ENCODE measurements around the gene SLC41A1. TPM values are rescaled to one million over a fixed set of nuclear protein-coding genes. Genes with fewer than 3 reads are reported as not detected.

SLC41A1 gene
- total RNA-seq, 4 donors from 2014 or later, result 5.1 to 7.0 (median 5.6) TPM

DNA sequence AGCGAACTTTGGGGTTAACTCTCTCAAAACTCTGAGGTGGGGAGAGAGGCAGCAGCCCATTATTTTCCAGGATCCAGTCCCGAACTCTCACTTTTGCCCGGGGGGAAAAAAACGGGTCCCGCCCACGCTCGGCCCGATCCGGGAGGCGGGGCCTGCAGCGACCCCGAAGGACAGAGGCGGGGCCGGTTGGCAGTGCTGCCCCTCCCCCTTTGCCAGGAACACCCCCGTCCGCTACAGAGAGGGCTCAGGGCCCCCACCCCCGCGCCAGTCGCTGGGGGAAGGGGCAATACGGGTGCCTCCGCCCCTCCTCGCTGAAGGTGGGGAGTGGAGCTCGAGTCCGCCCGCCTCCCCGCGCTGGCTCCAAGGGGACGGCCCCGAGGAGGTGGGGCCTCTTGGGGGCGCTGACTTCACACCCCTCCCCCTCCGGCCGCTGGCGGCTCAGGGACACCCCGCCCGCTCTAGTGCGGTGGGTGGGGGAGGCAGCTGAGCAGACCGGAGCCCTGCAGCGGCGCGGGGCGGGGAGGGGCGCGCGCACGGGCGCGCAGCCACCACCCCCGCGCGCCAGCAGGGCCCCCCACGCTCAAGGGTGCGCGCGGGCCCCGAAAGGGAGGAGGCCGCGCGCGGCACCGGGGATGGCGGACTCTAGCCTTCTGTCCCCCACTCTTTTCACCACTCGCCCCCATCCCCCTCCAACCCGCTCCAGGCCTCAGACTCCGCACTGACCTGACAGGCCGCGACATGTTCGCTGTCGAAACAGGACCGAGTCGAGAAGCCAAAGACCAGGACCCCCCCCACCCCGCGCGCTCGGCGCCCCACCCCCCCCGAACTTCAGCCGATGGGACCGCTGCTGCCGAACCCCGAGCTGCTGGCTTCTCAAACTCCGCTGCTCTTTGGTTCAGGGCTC lies 63.5 kb downstream of the SLC41A1 start:
- 0 to 1% methylated on average over 1 to 41 of the region's 81 CpGs for WGBS, 2 donors (ENCODE audit: low coverage in 1 of 2)
- Histone ChIP-seq H3K27me3 (peaks cover 5% of the 10 kb centered on the region), H3K36me3 (no peaks in the 10 kb centered on the region), H3K9me3 (no peaks in the 10 kb centered on the region), H3K4me1 (peaks cover 15 to 36% (median 30%) of the 10 kb centered on the region in 4 donors), H3K27ac (peak overlapping the region; percentile 99 to 100 (median 100)), H3K4me3 (peak overlapping the region; percentile 85 to 98 (median 88))
- in situ Hi-C loops (cut with MboI; ENCODE audit: low pct_ligation_motif_present in 1 of 4, low pct_unique_long_range_greater_than_20kb in 1 of 4, low sequenced_read_pairs in 3 of 4), result no loop called here
- intact Hi-C loops (cut with DNase I; ENCODE audit: low total_unique reads), result no loop called here
- TF ChIP-seq POLR2A (IDR thresholded peaks at IDR 0.05) (peak; percentile 63), POLR2AphosphoS5 (IDR thresholded peaks at IDR 0.05) (peak; percentile 90 to 95 (median 93)), EP300 (IDR thresholded peaks at IDR 0.05; ENCODE audit: low read depth) (no peak)
- TF ChIP-seq, protein P1, sequence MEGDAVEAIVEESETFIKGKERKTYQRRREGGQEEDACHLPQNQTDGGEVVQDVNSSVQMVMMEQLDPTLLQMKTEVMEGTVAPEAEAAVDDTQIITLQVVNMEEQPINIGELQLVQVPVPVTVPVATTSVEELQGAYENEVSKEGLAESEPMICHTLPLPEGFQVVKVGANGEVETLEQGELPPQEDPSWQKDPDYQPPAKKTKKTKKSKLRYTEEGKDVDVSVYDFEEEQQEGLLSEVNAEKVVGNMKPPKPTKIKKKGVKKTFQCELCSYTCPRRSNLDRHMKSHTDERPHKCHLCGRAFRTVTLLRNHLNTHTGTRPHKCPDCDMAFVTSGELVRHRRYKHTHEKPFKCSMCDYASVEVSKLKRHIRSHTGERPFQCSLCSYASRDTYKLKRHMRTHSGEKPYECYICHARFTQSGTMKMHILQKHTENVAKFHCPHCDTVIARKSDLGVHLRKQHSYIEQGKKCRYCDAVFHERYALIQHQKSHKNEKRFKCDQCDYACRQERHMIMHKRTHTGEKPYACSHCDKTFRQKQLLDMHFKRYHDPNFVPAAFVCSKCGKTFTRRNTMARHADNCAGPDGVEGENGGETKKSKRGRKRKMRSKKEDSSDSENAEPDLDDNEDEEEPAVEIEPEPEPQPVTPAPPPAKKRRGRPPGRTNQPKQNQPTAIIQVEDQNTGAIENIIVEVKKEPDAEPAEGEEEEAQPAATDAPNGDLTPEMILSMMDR (IDR thresholded peaks at IDR 0.05), result no peak
- DNase-seq, result peak; percentile 96

GRCh38 chr1:205748403-205749233 lies 64.4 kb downstream of the SLC41A1 start:
- Histone ChIP-seq H3K4me3 (peak overlapping the region; percentile 85 to 98 (median 88)), H3K4me1 (peaks cover 15 to 41% (median 31%) of the 10 kb centered on the region in 4 donors), H3K27me3 (peaks cover 2% of the 10 kb centered on the region), H3K27ac (peak overlapping the region; percentile 99 to 100 (median 100)), H3K9me3 (no peaks in the 10 kb centered on the region), H3K36me3 (no peaks in the 10 kb centered on the region)
- intact Hi-C loops (cut with DNase I; ENCODE audit: low total_unique reads), result no loop called here
- DNase-seq, result no peak
- in situ Hi-C loops (cut with MboI; ENCODE audit: low pct_ligation_motif_present in 1 of 4, low pct_unique_long_range_greater_than_20kb in 1 of 4, low sequenced_read_pairs in 3 of 4), result no loop called here
- TF ChIP-seq EP300 (IDR thresholded peaks at IDR 0.05; ENCODE audit: low read depth), result no peak
- TF ChIP-seq, protein P1 (IDR thresholded peaks at IDR 0.05), result no peak
- TF ChIP-seq POLR2A (IDR thresholded peaks at IDR 0.05), result no peak
- TF ChIP-seq POLR2AphosphoS5 (IDR thresholded peaks at IDR 0.05), result peak; percentile 24 to 28 (median 25)
- 1 to 2% methylated on average over 9 to 25 of the region's 25 CpGs for WGBS, 2 donors (ENCODE audit: low coverage in 1 of 2)

DNA sequence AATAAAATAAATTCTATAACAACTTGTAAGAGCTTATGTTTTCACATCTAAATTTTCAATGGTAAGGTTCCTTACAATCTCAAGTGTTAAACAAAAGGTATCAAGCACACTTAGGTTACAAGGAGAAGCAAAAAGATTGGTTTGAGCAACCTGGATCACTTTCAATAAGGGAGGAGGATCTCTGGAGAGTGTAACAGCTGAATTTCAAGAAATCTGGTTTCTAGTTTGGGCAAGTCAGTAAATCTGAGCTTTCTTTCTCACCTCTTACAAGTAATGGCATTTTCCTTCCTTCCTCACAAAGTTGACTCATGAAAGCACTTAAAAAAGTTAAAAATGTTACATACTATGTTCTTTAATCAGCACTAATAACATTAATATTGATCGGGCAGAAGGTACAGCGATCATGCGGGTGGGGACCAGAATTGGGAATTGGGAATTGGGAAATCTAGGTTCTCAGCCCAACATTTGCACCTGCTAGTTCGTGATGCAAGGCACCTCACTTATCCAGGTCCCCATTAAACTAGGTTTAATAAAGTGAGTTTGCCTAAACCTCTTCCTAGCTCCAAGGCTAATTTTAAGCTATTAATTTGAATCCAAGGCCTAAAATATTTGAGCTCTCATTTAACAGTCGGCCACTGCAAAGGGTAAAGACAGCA lies 66.1 kb downstream of the SLC41A1 start:
- intact Hi-C loops (cut with DNase I; ENCODE audit: low total_unique reads), result no loop called here
- 60 to 62% methylated on average over 5 of the region's 5 CpGs for WGBS, 2 donors (ENCODE audit: low coverage in 1 of 2)
- peak overlapping the region in 1 of 4 donors; percentile 89 for H3K4me3 ChIP-seq
- in situ Hi-C loops (cut with MboI; ENCODE audit: low pct_ligation_motif_present in 1 of 4, low pct_unique_long_range_greater_than_20kb in 1 of 4, low sequenced_read_pairs in 3 of 4), result no loop called here
- no peaks in the 10 kb centered on the region for H3K36me3 ChIP-seq
- no peaks in the 10 kb centered on the region for H3K9me3 ChIP-seq
- H3K27ac ChIP-seq, result peak overlapping the region in 1 of 4 donors; percentile 5
- H3K27me3 ChIP-seq, result no peaks in the 10 kb centered on the region
- no peak for DNase-seq
- TF ChIP-seq POLR2A (IDR thresholded peaks at IDR 0.05), result no peak
- TF ChIP-seq, protein P1 (IDR thresholded peaks at IDR 0.05), result no peak
- TF ChIP-seq EP300 (IDR thresholded peaks at IDR 0.05; ENCODE audit: low read depth), result no peak
- TF ChIP-seq POLR2AphosphoS5 (IDR thresholded peaks at IDR 0.05), result no peak
- H3K4me1 ChIP-seq, result peaks cover 18 to 48% (median 34%) of the 10 kb centered on the region in 4 donors
